ENCODE data around the gene CDR2.
A peak's percentile ranks its signal among the peaks of the same experiment; 100 is the strongest.
"Not testable (repeated sequence)": the region's sequence is repeated elsewhere in the genome, so short reads cannot be mapped to it uniquely, and the experiment has no call there.

CDR2 gene

GRCh38 chr16:22301423-22301822, 73.0 kb downstream of the CDR2 start:
- DNase-seq, result not testable (repeated sequence)

GRCh38 chr16:22300427-22301071, 73.9 kb downstream of the CDR2 start:
- DNase-seq, result no peak

- DNase-seq, result no peak
These were observed 75.4 kb downstream of the CDR2 start for GRCh38 chr16:22299036-22299435.

GRCh38 chr16:22297871-22298733, 76.3 kb downstream of the CDR2 start:
- peak; percentile 59 for DNase-seq

GRCh38 chr16:22297114-22297870, 77.1 kb downstream of the CDR2 start, which contains the start of gene POLR3E:
TSS of gene POLR3E (plus strand) at chr16:22297409. CDS start at chr16:22302969, 5,560 bp downstream.
- peak; percentile 100 for DNase-seq

GRCh38 chr16:22296225-22297113, 78.0 kb downstream of the CDR2 start:
- DNase-seq, result no peak

Data from T-helper 9 cell (primary cell).